GM18858 (cell line): ENCODE measurements around the gene GPR171.

ENCODE experiments used
- ATAC-seq: cut with Tn5 transposase; IDR thresholded peaks from one replicate; pipeline ENCODE4 v1.9.1; 2021; ENCODE audit not compliant: unreplicated experiment

Gene GPR171

DNA sequence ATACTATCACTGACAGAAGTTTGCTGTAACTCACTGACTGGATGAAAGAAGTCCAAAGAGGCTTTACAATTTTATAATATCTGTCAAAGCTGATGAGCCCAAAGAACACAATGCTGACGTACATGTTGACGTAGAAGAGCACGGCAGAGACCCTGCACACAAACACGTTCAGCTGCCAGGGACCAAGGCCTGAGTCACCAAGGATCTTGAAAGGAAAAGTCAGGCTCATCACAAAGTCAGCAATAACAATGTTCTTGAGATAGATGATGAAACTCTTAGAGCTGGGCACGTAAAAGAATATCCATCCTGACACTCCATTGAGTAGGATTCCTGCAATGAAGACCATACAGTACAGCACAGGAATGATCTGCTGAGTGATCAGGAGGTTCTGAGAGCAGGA lies 10.9 kb upstream of the GPR171 start:
- no peak for ATAC-seq

DNA sequence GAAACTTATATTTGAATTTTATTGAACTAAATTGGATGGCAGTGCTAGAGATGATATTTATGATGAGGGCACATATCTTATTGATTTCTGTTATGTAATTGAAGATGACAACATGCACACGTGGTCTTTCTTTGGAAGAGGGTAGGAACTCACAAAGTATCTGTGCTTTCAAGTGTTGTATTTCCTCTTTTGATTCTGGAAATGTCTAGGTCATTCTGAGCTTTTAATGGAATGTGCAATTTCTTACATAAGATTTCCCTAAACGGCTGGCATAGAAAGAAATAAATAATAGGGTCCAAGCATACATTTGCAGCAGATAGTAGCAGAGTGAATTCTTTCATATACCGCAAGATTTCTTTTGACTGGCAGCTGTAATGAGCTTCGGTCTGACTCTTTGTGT lies 10.1 kb upstream of the GPR171 start:
- ATAC-seq = no peak

DNA sequence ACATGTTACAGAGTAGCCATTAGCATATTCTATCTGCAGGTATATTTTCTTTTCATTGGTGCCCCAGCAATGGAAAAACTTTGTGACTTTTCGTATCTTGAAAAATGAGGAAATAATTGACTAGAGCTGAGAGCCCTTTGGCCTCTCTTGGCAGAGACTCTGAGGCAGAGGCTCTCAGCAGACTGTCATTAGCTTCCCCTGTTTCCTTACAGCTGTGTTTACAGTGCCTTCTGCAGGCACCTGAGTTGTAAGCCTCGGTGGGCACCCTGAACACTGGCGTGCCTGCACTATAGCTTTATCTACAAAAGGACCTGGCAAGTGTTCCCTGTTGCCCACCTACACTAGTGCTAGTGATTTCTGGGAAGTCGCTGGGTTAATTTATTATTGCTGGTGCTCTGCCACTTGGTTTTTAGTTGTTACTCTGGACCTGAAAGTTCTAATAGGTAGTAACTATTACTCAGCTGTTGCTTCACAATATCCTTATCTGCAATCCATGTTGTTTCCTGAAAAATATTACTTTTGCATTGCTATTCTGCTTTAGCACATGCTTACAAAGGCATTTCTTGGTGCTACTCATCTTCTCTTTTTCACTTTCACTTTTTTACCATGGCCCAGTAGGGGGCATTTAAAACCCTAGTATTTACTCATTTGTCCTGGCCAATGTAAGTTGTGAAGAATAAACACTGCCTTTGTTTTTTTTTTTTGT lies 7.8 kb upstream of the GPR171 start:
- peak; percentile 74 for ATAC-seq

DNA sequence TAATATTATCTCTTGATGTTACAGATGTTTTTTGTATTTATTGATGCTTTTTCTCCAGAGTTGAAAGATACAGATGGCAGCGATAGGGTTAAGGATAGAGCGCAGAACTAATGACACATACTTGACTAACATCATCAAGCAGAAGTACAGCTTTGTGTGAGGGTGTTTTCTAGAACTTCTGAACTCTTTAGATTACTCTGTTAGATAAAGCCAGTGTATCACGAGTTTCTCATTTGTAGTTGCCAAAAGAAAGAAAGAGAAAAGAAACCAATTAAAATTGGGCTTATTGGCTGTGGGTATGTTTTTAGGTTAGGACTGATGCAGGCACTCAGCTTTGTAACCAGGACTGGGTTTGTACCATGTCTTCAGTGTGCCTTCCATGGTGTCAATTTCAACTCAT lies 6.6 kb upstream of the GPR171 start:
- no peak for ATAC-seq

DNA sequence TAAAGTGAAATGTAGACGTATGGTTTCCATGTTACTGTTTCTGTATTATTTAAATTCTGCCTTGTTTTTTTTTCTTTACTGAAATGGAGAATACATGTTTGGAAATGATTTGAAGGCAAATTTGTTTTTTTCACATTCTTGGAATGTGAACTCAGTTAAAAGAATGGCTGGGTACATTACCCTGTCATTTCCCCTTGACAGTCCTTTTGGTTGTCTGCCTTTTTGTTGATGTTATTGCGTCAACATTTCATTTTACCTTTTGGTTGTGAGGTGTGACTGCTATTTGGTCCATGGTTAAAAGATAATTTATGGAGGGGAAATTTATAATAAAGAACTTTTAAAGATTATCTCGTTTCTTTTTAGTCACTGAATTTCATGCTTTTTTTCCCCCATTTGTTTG lies 3.2 kb upstream of the GPR171 start:
- ATAC-seq = no peak

DNA sequence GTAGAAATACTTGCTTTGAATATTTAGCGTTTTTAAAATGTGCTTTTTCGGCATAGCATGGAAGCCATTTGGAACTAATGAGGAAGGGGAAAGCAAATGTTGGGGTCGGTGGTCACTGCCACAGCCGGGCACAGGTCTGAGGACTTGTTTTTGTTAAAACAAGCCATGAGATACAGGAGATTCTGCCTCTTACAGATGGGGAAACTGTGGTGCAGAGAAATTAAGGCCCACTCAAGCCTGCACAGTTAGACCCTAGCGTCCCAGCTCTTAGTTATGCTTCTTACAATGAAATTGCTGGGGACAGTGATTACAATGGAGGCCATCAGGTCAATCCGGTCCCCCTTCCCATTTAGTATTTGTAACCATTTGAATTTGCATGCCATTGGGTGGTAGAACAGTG lies 2.5 kb upstream of the GPR171 start:
- no peak for ATAC-seq

DNA sequence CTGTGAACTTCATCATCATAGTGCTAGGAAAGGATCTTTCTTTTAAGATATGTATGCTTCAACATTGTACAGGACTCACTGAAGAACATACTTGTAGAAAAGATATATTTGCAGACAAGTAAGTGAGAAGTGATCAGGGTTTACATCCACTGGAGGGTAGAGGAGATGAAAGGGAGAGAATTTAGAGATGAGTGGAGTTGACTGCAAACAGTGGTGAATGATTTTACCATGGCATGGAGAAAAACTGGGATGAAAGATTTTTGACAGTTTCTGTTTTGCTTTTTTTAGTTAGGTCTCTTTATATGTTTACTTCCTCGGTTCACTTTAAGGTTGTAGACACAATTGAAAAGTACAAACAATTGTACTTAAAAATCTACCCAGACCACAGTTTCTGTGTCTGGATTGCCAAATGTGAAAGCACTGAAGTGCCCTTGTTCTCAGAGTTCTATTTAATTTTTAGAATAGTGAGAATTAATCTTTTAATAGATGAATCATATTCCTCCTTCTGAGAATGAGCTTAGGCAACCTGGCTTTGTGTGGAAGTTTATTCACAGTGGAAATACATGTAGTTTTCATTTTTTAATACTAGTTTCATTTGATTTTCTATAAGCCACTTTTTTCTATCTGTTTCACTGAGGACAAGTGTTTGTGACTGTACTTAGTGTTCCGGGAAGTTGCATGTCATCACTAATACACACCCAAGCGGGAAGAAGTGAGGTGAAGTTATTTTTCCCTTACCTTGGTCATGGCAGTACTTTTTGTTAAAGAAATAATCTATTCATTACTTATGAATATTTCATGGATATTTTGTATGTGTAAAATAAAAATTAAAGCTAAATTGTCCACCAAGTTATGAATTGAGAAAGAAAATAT lies 1.8 kb upstream of the GPR171 start:
- no peak for ATAC-seq

DNA sequence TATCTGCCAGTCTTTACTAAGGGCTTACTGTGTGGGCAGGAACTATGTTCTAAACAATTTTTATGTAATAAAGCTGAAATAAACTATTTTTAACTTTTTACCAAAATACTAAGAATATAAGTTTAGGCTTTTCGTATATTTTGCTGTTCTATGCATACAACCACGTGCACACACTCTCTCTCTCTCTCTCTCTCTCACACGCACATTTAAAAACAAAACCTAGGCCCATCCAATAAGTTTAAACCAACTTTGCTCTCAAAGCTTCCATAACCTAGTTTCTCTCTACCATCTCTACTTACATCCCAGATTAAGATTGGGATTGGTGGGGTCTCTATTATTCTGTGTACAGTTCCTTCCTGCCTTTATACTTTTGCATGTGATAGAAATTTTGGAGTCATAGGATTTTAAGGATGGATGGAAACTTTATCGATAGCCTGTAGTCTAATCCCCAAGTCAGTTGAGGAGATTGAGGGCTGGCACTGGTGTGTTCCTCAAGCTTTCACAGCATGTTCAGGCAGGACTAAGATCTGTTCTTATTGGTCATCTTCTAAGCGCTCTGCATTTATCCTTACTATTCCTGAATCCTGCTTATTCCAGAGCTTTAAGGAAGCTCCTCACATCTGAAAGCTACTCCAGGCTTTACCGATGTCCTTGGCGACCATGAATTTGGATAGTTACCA lies 1.8 kb downstream of the GPR171 start:
- ATAC-seq = no peak

DNA sequence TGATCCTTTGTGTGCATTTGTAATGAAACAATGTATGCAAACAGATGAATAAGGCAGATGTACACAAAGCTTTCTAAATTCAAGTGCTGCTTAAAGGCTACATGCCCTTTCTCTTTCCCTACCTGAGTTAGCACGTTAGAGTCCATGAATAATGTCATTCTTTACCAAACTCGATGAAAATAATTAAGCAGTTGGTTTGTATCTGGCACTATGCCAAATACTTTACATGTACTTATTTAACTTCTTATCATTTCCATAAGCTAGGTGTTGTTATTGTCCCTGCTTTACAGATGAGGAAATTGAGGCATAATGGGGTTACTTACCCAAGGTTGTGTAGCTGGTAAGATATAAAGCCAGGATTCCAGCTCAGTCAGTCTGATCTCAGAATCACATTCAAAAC lies 2.4 kb downstream of the GPR171 start:
- no peak for ATAC-seq

DNA sequence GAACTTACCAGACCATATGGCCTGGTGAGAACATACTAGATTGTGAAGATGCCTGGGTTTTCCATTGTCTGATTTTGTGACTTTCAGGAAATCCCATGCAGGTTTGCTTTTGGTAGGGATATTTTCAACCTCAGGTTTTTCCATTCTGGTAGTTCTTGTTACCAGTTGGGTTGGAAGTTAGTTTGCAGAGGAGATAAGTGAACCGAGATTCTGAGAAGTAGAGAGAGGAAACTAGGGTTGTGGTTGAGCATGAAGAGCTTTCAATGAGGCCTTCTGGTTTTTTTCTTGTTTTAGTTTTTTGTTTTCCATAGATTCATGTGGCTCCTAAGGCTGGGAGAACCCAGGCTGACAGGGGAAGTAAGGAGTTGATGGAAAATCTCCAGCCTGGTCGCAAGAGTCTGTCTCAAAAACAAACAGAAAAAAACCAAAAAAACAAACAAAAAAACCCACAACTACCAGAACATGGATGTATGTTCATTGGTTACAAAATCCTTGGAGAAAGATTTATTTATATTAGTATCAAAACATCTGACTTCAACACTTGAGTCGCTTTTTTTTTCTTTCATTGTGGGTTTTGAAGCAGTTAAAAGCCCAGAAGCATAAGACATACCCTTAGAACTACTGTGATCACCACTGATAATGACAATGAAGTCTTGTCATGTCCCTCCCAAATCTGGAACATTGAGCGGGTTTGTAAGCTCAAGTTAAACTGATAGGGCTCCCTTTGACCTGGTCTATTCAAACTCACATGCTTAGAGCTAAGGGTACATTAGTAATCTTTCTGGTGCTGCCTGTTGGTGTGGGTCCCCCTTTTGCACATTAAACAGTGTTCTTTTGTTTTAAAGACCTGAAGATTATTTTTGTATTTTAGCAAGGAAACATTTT lies 3.2 kb downstream of the GPR171 start:
- ATAC-seq = no peak

DNA sequence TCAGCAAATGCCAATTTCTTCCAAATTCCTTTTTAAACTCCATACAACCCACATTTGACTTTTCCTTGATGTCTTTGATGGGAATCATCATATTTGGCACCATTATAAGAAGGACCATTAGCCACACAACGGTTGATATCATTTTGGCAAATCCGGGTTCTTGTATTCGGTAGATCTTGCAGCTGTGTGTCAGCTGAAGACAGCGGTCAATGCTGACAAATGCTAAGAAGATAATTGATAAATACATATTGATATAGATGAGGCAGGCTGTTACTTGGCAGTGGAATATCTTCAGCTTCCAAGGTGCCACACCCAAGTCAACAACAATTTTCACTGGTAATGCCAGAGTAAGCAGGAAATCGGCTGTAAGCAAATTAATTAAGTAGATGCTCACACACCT lies 4.2 kb downstream of the GPR171 start:
- ATAC-seq = no peak

DNA sequence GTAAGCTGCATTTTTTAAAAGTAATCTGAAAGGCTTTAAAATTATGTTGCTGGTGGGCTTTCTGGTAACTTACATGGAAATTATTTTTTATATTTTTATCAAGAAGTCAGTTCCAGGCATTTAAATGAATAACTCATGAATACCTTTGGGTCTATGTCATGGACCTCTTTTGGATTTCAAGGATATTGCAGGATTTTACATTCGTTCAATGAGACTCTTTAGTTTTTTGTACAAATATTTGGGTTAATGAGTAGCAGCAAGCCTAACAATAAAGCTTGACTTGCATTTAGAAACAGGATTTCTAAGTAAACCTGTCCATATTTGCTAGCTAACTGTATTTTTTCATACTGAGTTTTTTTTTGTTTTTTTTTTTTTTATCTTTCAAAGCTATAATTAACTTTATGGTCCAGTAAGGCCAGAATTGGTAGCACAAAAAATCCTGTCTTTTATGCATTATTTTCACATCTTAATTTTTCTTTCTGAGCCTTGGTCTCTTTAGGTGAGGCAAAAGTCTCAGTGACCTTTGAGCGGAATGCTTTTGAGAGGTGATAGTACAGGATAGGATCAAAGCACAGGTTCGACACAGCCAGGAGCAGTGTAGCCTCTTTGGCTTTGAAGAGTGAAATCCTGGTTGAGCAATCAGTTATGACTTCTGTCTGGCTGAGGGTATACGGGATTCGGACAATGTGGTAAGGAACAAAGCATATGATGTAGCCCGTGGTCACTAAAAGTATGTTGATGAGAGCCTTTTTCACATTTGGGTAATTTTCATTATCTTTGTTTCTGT lies 4.8 kb downstream of the GPR171 start:
- no peak for ATAC-seq

DNA sequence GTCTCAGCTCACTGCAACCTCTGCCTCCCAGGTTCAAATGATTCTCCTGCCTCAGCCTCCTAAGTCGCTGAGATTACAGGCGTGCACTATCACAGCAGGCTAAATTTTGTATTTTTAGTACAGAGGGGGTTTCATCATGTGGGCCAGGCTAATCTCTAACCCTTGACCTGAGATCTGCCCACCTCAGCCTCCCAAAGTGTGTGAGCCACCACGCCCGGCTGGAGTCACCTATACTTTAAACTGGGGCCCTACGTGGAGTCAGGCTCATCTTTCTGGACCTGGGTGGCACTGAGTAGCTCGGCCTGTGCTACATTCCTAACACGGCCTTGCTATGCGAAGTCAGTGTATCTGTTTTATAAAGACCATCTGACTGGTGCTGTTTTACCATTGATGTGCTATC lies 5.8 kb downstream of the GPR171 start:
- ATAC-seq = no peak

DNA sequence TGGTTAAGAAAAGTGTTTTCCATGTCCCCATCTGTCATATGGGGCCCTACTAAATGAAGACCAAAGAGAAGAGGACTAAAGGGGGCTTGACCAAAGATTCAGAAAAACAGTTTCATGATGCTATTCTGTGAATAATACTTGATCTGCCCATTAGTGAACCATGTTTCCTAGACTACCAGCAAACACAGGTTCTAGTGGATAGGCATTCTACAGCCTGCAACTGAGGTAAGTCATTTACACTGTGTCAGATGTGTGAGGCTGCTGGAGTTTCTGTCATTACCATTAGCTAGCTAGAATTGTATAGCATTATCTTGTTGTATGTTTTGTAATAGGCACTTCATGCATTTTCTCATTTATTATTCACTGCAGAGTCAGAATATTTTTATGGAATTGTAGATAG lies 6.6 kb downstream of the GPR171 start:
- no peak for ATAC-seq

DNA sequence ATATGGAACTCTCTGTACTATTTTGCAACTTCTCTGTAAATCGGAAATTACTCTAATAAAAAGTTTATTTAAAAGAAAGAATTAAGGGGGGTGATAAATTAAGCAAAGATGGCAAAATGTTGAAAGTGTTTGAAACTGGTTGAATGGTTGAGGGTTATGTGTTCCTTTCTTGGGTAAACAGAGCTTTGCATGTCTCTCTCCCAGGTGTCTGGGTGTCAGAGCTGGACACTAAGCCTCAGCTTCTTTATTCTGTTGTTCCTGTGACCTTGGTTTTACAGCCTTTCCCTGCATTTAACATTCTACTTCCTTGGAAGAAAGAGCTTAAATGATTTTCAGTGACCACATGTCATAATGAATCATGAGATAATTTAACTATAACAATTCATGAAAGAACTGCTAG lies 7.2 kb downstream of the GPR171 start:
- ATAC-seq = no peak

DNA sequence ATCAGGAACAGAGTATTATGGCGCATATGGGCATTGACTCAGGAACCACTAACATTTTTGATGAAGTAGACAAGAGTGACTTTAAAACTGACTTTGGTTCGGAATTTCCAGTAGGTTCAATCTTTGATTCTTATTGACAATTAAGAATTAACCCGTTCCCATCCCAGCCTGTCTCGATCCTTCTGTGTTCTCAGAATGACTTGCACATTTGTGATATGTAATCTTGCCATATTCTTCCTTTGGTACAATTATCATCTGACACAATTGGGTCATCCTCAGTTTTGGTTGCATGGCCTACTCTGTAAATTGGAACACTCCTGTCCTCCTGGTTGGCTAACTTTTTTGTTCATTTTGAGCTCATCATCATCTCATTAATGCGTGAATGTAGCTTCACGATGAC lies 10.5 kb downstream of the GPR171 start:
- ATAC-seq = no peak

DNA sequence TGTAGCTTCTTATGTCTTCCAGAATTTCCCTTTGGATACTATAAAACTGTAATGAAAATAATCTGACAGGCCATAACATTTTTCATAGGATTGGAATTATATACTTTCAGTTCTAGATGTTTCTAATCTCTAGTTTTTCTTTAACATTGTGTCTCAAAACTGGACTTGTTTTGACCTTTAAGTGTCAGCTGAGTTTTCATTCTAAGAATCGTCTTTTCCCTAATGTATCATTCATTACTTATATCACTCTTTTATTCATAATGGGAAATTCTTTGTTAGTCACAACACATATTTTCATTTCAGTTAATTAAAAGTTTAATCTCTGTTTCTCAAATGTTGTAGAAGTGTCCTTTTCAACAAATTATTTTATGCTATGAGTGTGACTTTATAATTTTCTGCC lies 11.9 kb downstream of the GPR171 start:
- no peak for ATAC-seq

DNA sequence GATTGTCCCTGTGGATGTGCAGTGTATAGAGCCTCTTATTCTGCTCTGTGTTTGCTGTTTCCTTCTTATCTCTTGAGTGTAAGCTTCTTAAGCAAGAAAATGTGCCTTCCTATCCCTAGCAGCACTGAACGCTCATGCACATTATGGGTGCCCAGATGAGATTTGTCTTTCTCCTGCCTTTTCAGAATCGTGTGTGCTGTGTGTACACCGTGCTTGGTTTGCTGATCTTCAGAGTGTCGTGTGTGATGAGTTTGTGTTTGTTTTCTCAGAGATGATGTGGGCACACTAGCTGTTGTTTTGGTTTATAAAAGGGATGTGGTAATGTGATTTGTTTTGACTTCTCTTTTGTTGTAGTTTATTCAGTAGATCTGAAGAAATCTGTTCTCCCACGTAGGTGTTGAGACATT lies 19.7 kb downstream of the GPR171 start:
- ATAC-seq = no peak

DNA sequence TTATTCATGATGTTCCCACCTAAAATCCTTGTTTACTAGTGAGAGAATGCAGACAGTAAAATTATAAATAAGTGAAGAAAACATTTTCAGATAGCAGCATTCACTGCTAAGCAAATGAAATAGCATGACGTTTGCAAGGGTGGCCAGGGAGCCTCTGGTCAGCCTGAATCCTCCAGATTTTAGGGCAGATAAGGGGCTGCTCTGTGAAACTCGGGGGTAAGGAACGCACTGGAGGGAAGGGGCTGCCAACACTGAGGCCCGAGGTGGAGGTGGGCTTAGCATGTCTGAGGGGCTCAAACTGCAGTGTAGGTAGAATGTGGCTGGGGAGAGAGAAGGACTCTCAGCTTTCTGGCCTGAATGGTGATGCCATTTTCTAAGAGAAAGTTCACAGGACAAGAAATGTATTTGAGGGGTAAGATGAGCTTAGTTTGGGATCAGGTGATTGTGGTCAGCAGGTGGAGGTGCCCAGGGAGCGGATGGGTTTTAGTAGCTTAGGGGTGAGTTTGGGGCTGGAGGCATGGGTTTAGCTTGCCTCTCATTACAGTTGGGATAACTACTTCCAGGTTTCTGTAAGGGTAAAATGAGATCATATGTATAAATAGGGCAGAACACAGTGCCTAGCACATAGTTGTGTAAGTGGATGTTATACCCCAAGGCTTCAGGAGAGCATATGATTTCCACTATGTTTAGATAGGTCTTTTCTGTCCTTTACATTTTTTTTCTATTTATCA lies 20.5 kb downstream of the GPR171 start:
- no peak for ATAC-seq
